Gastrocnemius medialis (tissue), 4 donors: ENCODE results near the gene OTOF.

Experiments used
- CTCF ChIP-seq, 5 experiments: fragments of 450-650 bp in 3 of 5; fragments of 200-600 bp in 2 of 5; sonication (generic) in 2 of 5; IDR thresholded peaks in 4 of 5; conservative IDR thresholded peaks in 1 of 5; 1 replicate in 4 of 5; 2 replicates in 1 of 5; pipeline ENCODE4 v1.5.1; 2016 to 2019; ENCODE audit warnings: antibody characterized with exemption in 5 of 5, mild to moderate bottlenecking in 3 of 5, moderate library complexity in 3 of 5
- POLR2A ChIP-seq, 2 donors: fragments of 450-650 bp; IDR thresholded peaks; one replicate each; pipeline ENCODE4 v1.6.1; 2017; ENCODE audit warnings: antibody characterized with exemption in 2 of 2, mild to moderate bottlenecking in 2 of 2, moderate library complexity in 2 of 2

- no peak for TF ChIP-seq POLR2A (IDR thresholded peaks at IDR 0.05)
- TF ChIP-seq CTCF (IDR thresholded peaks at IDR 0.05 in 4 of 5, conservative IDR thresholded peaks at IDR 0.05 in 1 of 5): no peak
Measured at GRCh38 chr2:26500406-26500805, 22.5 kb upstream of the OTOF start.
